GM19043 (cell line): ENCODE data around the gene TRIM73.
"Not testable (repeated sequence)": the region's sequence is repeated elsewhere in the genome, so short reads cannot be mapped to it uniquely, and the experiment has no call there.

ENCODE experiments used
- ATAC-seq: cut with Tn5 transposase; IDR thresholded peaks from one replicate; pipeline ENCODE4 v1.9.1; 2021; ENCODE audit warnings: low read depth; ENCODE audit not compliant: unreplicated experiment

TRIM73 gene

GRCh38 chr7:75415428-75415817 lies 20.0 kb downstream of the TRIM73 start:
- ATAC-seq, result not testable (repeated sequence)

GRCh38 chr7:75415829-75416373 lies 20.5 kb downstream of the TRIM73 start:
- not testable (repeated sequence) for ATAC-seq

- not testable (repeated sequence) for ATAC-seq
These were observed 21.4 kb downstream of the TRIM73 start for GRCh38 chr7:75416787-75417186.

GRCh38 chr7:75418292-75418858 lies 22.9 kb downstream of the TRIM73 start:
- ATAC-seq, result not testable (repeated sequence)

- not testable (repeated sequence) for ATAC-seq
These were observed 23.8 kb downstream of the TRIM73 start for GRCh38 chr7:75419210-75419609.

- not testable (repeated sequence) for ATAC-seq
These were observed 24.3 kb downstream of the TRIM73 start for GRCh38 chr7:75419693-75420092.

- ATAC-seq, result not testable (repeated sequence)
These were observed 24.7 kb downstream of the TRIM73 start for GRCh38 chr7:75420152-75420551.

GRCh38 chr7:75421798-75422710 lies 26.6 kb downstream of the TRIM73 start:
- ATAC-seq, result not testable (repeated sequence)

- ATAC-seq, result not testable (repeated sequence)
These were observed 28.1 kb downstream of the TRIM73 start for GRCh38 chr7:75423481-75423880.

- not testable (repeated sequence) for ATAC-seq
These were observed 43.6 kb downstream of the TRIM73 start for GRCh38 chr7:75439000-75439399.

GRCh38 chr7:75442101-75442464 lies 46.7 kb downstream of the TRIM73 start:
- peak; percentile 30 for ATAC-seq

GRCh38 chr7:75442465-75443111 lies 47.2 kb downstream of the TRIM73 start:
- peak; percentile 77 for ATAC-seq

GRCh38 chr7:75449946-75450345 lies 54.5 kb downstream of the TRIM73 start:
- ATAC-seq, result not testable (repeated sequence)

- ATAC-seq, result peak; percentile 95
These were observed 57.1 kb downstream of the TRIM73 start for GRCh38 chr7:75452494-75452955.
